Stimulated activated CD8-positive, alpha-beta memory T cell treated with anti-CD3 and anti-CD28 coated beads, Interleukin-15, amount 100 ng/mL, for 48 hours (primary cell): ENCODE measurements around the gene ARHGEF37.

Experiments
- DNase-seq, 2 donors: peaks; one replicate each; pipeline ENCODE4 v3.0.0-alpha.2; 2020; ENCODE audit warnings: low read depth in 2 of 2

The ARHGEF37 gene

DNA sequence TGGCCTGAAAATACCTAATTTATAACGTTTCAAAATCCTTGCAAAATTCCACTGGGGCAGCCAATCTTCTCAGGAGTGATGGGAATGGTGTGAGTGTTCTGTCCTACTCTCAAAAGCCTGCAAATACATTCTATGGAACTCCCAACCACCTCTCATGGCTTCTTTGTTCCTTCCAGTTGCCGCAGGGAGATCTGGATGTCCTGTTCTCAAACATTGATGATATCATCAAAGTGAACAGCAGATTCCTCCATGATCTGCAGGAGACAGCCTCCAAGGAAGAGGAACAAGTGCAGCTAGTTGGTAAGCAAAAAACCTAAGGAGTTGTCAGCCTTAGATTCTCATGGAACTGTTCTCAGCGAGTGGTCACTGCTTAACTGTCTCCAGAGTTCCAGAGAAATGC, 19.6 kb downstream of the ARHGEF37 start:
- DNase-seq: no peak

GRCh38 chr5:149603210-149603609, 21.9 kb downstream of the ARHGEF37 start:
- DNase-seq: no peak

- no peak for DNase-seq
These were observed 22.6 kb downstream of the ARHGEF37 start for GRCh38 chr5:149603920-149604319.

GRCh38 chr5:149604321-149604720, 23.0 kb downstream of the ARHGEF37 start:
- DNase-seq: no peak

- DNase-seq: no peak
These were observed 24.2 kb downstream of the ARHGEF37 start for GRCh38 chr5:149605354-149605997.

DNA sequence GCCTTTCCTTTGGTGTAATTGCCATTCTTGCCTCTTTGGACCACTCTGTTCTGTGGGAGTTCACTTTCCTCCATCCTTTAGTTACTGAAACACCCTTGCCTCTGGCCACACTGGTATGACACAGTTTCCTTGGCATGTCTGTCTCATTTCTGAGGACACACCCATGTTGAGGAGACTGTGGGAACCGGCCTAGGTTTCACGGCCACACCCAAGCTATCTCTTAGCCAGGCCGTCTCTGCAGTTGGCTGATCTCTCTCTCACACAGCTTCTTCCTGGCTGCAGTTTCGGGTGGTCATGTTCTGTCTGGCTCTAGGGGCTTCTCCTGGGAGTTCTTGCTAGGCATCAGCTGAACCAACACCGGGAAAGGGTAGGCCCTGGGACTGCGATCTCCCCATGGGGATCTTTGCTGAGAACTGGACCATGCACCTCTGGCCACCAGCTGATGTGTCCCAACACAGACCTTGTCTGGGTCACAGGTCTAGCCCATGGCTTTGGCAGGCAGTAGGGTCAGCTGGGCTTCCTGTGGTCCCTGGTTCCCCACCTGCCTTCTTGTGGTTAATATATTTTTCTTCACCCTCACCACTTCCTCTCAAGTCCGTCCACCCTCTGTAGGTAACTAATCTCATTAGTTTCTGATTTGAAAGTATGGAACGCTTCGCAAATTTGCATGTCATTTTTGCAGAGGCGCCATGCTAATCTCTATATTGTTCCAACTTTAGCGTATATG, 24.9 kb downstream of the ARHGEF37 start:
- no peak for DNase-seq

DNA sequence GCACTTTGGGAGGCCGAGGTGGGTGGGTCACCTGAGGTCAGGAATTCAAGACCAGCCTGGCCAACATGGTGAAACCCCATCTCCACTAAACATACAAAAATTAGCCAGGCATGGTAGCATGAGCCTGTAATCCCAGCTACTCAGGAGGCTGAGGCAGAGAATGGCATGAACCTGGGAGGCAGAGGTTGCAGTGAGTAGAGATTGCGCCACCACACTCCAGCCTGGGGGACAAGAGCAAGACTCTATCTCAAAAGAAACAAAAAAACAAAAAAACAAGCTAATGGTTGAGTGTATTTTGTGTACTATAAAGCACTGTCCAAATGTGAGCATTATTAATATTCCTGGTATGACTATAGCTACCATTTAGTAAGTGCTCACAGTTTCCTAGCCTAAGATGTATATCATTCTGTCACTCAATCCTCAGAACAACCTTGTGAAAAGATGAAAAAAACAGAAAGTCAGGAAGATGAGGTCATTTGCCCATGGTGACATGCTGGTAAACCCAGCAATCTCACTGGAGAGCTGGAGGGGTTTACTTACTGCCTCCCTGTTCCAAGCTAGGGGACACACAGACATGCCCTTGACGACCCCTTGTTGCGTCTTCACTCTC, 27.7 kb downstream of the ARHGEF37 start:
- DNase-seq: no peak

DNA sequence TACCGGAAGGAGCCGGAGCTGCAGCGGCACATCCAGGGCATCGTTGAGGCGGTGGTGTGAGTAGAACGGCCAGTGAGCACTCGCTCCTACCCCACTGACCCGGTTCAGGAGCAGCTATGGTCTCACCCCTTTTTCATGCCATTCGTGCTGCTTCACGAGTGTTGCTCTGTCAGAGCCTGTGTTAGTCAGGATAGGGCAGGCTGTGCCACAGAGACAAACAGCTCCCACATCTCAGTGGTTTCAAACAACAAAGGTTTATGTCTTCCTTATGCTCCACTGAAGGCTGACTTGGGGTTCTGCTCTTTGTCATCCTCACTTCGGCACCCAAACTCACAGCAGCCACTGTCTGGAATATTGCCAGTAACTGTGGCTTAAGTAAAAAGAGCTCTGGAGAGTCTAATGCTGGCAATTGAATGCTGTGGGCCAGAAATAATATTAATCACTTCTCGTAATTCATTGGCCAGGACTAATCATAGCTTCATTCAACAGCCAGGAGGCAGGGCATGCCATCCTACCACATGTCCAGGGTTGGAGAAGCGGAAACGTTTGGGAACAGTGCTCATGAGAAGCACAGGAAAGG, 28.4 kb downstream of the ARHGEF37 start:
- no peak for DNase-seq

GRCh38 chr5:149610589-149611255, 29.4 kb downstream of the ARHGEF37 start:
- no peak for DNase-seq

DNA sequence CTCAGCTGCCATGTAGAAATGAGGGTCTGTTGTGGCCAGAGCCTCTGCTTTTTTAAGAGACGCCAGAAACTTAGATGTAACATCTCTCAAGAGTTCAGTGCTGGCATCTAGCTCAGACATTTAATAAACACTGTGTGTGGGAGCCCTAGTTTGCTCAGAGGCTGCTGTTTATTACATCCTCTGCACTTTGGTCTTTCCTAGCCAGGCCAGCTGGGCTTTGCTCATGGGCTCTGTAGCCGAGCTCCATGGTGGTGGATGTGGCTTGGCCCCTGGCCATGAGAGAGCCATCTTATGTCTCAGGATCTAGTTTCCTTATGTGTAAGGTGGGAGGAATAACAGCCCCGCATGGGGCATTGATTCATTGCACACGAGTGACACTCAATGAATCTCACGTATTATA, 30.0 kb downstream of the ARHGEF37 start:
- DNase-seq: no peak

GRCh38 chr5:149614034-149614907, 33.0 kb downstream of the ARHGEF37 start:
- no peak for DNase-seq

DNA sequence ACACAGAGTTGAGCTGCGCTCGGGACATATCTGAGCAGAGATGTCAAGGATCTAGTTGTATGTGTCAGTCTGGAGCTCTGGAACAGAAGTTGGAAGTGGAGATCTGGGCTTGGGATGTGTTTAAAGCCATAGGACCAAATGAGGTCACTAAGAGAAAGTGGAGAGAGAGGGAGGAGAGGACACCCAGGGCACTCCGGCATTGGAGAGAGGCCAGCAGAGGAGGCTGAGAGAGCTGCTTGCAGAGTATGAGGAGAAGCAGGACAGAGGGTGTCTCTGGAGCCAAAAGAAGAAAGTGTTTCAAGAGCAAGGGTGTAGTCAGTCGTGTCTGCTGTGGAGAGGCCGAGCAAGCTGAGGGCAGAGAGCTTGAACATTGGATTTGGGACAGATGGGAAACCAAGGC, 34.7 kb downstream of the ARHGEF37 start:
- no peak for DNase-seq

GRCh38 chr5:149616727-149617285, 35.5 kb downstream of the ARHGEF37 start:
- DNase-seq: no peak

- no peak for DNase-seq
These were observed 36.5 kb downstream of the ARHGEF37 start for GRCh38 chr5:149617760-149618306.

DNA sequence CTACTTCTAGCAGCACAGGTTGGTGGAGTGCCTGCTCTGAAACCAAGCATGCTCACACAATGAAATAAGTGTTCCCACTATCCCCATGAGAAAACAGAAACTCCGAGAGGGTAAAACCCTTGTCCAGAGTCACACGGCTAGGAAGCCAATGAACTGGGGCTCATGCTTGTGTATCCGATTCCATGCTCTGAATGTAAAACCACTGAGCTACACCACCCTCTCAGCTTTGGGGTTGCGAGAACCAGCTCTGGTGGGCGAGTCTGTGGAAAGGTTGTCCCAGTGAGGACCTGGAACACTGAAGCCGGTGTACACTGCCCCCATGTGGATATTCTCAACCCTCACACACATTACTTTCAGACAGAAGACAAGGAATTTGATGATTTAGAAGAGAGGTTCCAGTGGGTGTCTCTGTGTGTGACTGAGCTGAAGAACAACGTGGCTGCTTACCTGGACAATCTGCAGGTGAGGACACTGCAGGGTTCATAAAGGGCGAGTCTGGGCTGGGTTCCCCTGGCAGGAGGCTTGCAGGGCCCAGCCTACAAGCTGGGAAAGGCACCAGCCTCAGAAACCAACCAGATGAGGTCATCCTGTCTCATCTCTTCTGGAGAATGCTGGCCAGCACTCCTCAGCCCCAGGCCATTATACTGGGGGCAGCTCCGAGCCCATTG, 37.4 kb downstream of the ARHGEF37 start:
- no peak for DNase-seq

- no peak for DNase-seq
These were observed 40.3 kb downstream of the ARHGEF37 start for GRCh38 chr5:149621415-149622098.

- no peak for DNase-seq
These were observed 41.2 kb downstream of the ARHGEF37 start for GRCh38 chr5:149622466-149622865.

- no peak for DNase-seq
These were observed 42.2 kb downstream of the ARHGEF37 start for GRCh38 chr5:149623473-149623872.

GRCh38 chr5:149627070-149627469, 45.8 kb downstream of the ARHGEF37 start:
- DNase-seq: no peak
